CD4-positive, alpha-beta T cell treated with Interleukin-4 for 1 hour (primary cell): ENCODE measurements around the gene LAMP1.
"Not testable (repeated sequence)": the region's sequence is repeated elsewhere in the genome, so short reads cannot be mapped to it uniquely, and the experiment has no call there.

Experiments
- DNase-seq, 2 donors: peaks; one replicate each; pipeline ENCODE4 v3.0.0-alpha.2; 2020 to 2022

The LAMP1 gene

DNA sequence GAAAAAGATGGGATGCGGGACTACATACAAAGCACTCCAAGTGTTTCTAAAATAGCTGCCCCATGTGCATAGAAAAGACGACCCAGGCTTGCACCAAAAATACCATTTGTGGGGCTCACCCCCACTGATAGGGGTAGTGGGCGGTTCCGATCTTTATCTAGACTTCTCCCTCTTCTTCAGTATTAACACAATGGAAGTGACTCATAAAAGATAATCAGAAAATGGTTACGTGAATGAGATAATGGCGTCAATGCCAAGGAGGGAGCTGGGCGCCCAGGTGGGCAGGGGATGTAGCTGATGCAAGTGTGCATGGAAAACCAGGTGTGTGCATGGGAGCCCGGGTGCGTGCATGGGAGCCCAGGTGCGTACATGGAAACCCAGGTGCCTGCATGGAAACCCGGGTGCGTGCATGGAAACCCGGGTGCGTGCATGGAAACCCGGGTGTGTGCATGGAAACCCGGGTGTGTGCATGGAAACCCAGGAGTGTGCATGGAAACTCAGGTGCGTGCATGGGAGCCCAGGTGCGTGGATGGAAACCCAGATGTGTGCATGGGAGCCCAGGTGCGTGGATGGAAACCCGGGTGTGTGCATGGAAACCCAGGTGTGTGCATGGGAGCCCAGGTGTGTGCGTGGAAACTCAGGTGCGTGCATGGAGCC lies 32.7 kb downstream of the LAMP1 start:
- DNase-seq: no peak

DNA sequence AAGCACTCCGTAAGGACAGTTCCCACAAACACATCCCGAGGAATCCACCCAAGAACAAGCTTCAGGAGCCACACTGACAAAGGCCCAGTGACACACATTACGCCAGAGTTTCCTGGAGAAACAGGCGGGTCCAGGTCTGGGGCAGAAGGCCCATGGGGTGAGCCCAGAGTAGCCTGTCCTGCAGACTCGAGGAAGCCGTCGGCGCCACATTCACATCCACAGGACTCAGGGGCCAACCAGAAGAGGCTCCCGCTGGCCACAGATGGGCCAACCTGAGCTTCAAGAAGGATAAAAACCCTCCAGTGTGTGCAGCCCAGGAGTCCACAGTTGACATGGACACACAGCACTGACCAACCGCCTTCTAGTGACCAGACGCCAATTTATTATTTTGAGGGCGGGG lies 35.6 kb downstream of the LAMP1 start:
- no peak for DNase-seq

DNA sequence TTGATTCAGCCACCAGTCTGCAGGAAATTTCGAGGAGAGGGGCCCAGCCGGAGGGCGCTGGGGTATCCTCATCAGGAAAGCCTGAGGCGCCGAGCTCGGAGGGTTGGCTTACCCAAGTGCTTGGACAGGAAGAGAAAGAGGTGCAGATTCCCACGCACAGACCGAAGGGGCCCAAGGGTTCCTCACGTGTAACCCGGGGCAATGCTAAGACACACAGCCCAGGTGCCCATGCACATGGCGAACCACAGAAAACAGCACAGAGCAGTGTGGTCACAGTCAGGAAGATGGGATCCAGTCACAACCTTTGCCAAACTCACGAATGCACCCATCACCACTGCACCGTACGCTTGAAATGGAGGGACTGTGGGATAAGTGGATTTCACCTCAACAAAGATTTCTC lies 36.0 kb downstream of the LAMP1 start:
- no peak for DNase-seq

DNA sequence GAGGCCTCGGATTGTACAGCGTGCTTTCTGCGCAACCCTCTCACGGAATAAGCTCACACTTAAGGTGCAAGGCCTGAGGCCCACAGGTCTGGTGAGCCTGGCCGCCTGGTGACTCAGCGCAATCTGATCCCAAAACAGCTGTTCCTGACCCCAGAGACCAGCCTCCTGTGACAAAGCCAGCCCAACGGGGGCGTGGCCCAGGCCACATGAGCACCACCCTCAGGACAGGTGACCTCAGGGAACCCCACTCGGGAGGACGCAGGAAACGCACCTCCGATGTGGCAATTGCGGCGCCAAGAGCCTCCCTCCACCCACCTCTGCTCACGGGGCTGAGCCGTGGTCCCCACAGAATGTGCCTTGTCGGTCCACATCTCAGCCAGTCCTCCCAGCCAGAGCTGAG lies 40.5 kb downstream of the LAMP1 start:
- no peak for DNase-seq

DNA sequence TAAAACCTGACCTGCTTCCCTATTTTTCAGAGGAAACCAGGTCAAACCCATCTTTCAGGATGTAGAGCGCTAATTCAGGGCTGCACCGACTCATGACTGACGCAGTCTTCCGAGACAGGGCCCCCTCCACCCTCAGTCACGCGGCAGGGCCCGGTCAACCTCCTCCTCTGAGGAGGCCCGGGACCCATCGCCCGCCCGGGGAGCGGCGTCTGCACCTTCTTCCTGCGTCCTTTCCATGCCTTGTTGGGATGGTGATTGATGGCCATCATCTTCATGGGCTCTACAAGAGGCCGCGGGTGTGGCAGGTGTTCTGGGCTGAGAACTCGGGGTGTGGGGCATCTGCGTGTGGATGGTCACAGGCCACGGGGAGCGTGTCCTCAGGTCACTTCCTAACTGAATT lies 40.9 kb downstream of the LAMP1 start:
- no peak for DNase-seq

DNA sequence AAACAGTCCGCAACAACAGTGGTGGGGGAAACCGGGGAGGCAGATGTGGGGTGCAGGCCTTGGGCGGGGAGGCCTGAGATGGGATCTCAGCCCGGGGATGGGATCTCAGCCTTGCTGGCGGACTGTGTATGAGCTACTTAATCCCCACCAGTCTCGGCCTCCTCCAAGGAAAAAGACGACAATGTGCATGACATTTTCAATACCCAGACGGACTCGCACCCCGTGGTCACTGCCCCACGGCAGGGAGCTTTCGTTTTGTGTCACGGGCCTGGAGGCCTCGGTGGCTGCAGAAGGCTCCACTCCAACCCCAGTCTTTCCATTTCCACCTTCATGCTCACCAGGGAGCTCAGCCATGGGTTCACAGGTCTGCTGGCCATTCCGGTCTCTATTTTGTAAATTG lies 41.4 kb downstream of the LAMP1 start:
- no peak for DNase-seq

DNA sequence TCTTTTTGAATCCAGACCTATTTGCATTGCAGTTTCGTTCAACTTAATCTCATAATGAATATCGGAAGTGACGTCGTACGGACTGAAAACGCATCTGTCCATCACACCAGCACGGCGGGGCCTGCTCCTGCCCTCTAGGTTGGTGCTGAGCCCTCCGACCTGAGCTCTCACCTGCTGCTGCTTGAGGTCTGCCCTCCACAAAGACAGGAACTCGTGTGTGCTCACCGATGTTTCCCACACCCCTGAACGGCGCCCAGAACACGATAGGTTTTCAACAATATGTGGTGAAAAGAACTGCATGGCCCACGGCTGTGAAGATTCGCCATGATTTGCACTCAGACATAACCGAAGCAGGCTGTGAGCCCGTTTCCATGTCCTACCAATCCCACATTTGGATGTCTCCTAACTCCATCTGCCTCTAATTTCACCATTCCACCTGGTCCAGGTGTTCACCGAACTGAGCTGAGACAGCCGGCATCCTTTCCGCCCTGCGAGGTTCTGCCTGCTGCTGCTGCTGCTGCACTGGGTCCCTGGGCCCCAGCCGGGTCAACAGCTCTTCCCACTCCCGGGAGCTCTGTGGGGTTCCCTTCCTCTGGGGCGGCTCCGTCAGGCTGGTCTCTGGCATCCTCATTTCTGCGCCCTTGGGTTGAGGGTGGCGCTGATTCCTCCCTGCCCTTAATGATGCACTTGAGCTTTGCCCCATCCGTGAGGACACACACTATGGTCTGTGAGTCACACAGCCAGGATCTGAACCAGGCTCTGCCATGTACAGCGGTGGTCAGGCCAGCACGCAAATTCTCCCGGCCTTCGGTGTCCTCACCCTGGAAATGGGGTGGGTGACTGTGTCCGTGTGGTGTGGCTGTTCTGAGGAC lies 46.0 kb downstream of the LAMP1 start:
- no peak for DNase-seq

DNA sequence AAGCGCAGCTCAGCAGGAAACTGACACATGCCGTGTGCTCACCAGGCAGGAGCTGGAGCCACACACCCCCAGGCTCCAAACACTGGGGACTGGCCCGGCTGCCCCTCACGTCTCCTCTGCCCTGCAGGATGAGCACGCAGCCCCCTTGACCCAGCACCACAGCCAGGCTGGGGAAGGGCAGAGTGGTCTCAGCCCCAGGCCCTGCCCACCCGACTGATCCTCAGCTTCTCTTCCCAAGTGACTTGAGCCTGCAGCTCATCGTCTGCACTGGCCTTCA lies 46.6 kb downstream of the LAMP1 start:
- DNase-seq: no peak

DNA sequence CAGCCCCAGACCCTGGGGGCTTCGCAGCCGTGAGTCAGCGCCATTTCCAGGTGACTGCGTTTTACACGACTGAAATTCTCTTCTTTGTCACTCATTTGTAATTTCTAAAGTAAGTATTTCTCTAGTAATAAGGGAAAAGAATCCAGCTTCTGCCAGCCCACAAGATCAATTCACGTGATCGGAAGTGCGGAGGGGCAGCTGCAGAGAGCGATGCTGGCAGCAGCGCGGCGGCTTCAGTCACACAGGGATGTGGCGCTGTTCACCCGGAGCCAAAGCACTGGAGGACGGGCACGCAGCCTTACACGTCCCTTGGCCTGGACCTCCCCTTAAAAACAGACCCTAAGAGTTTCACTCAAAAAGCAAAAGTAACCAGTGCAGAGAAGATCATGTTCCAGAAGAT lies 48.4 kb downstream of the LAMP1 start:
- DNase-seq: no peak

DNA sequence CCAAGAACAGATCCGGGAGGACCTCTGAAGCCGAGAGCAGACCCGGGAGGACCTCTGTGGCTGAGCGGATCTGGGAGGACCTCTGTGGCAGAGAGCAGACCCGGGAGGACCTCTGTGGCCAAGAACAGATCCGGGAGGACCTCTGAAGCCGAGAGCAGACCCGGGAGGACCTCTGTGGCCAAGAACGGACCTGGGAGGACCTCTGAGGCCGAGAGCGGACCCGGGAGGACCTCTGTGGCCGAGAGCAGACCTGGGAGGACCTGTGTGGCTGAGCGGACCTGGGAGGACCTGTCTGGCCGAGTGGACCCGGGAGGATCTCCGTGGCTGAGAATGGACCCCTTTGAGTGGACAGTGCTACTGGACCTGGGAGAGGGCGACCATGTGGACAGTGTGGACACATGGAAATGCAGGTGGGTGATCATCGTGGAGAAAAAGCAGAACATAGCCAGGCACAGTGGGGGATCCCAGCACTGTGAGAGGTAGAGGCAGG lies 50.7 kb downstream of the LAMP1 start:
- not testable (repeated sequence) for DNase-seq

DNA sequence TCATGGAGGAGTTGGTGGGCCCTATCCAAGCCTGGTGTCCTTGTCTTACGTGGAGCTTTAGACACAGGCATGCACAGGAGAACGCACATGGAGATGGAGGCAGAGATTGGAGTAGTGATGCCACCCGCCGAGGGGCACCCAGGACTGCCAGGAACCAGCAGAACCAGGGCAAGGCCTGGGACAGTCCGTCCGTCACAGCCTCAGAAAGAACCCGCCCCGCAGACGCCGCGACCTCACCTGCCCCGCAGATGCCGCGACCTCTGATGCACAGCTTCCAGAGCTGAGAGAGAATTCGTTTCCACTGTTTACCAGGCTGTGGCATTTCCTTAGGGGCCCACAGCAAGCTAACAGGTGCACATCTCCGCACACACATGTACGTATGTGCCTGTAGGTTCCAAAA lies 51.6 kb downstream of the LAMP1 start:
- DNase-seq: no peak

DNA sequence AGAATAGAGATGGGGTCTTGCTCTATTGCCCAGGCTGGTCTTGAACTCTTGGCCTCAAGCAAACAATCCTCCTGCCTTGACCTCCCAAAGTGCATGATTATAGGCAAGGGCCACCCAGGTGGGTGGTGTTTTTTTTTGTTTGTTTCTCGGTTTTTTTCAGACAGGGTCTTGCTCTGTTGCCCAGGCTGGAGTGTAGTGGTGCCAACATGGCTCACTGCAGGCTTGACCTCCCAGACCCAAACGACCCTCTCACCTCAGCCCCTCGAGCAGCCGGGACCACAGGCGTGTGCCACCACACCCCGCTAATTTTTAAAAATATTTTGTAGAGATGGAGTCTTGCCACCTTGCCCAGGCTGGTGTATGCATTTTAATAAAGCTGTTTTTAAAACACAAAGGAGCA lies 52.0 kb downstream of the LAMP1 start:
- no peak for DNase-seq

DNA sequence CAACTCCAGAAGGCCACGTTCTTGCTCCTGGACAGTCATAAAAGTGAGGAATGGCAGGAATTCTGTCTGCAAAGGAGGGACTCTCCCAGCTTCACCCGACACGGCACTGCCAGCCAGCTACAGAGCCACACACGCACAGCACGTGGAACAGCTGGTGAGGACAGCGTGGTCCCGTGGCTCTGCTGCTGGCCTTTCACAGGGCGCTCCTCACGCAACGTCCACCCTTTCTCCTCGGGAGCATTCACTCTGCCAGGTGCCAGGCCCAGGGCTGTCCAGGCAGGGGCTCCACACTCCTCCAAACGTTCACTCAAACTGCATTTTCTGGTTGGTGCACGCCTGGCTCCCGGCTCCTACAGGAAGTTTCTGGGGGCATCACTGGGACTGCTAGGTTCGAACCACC lies 52.5 kb downstream of the LAMP1 start:
- DNase-seq: no peak

DNA sequence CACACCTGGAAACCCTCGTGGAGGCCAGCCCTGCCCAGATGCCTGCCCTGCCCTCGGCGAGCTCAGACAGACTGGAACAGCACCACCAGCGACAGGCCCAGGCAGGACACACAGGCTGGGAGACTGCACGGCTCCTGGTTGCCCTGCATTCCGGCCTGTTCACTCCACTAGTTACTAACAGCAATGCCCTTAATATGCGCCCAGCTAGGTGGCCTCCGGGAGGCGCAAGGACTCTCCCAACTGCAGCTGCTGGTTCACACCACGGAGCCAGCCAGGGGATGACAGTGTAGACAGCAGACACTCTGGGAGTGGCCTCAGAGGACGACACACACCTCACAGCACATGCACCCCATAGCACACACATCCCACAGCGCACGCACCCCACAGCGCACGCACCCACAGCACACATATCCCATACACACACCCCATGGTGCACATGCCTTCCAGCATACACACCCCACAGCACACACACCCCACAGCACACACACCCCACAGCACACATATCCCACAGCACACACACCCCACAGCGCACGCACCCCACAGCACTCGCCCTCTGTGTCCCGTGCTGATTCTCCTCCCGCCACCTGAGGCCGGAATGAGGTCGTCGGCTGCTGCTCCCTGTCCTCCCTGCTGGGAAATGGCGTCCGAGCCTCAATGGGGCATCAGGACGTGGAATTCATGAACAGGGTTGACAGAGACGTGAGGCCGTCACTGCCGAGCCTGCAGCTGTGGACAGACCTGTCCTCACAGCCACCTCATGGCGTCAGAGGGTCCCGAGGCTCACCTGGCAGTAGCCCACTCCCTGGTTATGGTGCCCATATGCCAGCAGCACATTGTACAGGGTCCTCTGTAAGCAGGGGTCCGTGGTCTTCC lies 53.3 kb downstream of the LAMP1 start:
- no peak for DNase-seq

DNA sequence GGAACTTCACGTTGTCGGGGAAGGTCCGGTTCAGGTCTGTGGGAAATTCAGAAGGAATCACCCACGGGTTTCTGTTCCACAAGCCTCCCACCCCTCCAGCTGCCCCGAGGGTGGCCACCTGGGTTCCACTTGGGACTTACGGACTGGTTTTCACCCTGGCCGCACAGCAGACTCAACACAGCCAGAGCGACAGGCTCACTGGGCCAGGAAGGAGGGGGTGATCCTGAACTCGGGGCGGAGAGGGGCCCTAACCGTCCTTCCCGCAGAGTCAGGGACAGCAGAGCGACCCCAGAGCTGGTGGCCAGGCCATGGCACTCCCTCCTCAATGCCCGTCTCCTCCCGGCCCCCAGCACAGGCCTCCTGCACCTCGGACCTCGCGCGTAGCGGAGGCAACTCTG lies 53.9 kb downstream of the LAMP1 start:
- no peak for DNase-seq

DNA sequence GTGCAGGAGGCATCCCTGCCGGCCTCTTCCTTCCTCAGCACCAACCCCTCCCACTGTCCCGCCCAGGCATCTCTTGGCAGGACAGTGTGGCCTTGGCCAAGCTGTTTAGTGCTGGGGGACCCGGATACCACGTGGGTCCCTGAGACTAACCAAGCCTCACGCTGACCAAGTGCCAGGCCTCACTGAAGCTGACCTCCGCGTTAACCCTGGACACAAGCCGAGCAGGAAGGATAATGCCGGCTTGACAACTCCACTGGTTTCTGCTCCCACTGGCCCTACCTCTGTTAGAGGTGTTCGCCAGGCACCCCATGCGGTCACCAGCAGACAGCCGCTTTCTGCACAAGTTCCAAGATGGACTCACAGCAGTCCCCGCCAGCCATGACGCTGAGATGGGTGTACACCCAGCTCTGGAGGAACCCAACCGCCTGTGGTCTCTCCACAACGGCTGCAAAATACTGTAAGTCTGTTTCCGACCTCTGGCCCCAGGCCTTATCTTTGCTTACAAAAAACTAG lies 54.5 kb downstream of the LAMP1 start:
- DNase-seq: no peak

DNA sequence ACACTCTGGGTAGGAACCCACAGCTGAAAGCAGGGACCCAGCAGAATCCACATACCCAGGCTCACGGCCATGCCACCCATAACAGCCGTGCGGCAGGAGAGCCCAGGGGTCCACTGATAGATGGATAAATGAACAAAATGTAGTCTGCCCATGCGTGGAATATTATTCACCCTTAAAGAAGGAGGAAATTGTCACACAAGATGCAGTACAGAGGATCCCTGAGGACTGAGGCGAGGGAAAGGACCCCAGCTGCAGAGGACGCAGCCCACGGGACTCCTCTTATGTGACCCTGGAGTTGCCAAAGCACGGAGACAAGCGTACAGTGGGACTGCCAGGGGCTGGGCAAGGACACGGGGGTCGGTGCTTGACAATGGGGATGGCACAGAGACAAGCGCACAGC lies 56.2 kb downstream of the LAMP1 start:
- no peak for DNase-seq

DNA sequence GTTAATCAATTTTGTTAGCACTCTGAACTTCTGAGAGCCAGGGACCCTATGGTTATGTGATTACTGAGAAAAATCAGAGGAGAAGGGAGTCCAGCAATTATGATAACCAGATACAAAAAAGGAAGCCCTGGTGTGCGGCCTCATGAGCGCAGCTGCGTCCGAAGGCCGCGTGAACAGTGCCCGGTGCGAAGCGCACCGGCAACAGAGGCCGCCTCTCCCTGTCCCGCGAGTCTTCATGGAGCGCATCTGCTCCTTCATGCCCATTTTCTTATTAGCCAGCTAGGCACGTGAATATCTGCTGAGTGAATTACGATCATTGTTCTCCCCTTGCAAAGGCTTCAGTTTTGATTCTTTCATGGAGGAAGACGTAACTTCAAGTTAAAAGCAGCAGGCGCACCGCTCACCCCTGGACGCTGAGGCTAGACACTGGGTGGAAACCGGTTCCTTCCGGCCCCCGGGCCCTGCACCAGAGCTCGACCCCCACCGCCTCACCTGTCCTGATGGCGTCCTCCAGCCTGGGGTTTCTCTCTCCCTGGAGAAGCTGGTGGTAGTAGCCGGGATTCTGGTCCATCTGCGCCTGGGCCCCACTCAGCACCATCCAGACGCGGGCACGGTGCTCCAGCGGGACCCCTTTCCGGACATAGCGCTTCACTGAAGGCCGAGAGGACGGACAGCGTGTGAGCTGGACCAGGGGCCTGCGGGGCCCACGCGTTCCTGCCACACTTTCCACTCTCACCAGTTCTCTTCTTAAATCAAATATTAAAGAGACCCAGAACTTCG lies 58.0 kb downstream of the LAMP1 start:
- no peak for DNase-seq

DNA sequence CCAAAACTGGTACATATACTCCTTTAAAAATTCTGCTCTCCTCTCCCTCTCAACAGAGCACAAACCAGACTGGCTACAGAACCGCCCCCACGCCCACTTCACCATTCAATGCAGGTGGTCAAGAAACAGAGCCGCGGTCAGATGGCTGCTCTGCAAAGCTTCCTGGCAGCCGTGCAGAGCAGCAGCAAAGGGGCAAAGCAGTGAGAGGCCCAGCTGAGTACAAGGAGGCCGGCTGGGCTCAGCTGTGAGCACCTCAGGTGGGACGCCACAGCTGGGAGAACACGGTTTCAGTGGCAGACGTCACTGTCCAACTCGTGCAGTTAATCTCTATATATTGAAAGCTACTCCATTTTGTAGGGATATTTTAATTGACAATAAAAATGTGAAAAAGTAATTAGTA lies 58.6 kb downstream of the LAMP1 start:
- no peak for DNase-seq

DNA sequence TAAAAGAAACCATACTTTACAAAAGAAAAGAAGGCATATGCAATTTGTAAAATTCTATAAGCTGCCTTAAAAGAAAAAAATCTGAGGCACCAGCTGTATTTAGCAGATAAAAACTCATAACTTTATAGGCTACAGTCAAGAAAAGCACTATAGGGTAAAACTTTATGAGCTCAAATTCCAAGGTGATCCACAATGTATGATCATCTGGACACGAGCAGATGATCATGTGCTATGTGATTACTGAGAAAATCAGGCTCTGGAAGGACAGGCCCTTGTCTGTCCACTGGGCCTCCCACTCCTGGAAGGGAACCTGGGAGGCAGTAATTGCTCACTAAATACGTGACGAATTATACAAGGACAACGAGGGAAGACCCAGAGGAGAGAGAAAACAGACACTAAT lies 59.6 kb downstream of the LAMP1 start:
- no peak for DNase-seq

DNA sequence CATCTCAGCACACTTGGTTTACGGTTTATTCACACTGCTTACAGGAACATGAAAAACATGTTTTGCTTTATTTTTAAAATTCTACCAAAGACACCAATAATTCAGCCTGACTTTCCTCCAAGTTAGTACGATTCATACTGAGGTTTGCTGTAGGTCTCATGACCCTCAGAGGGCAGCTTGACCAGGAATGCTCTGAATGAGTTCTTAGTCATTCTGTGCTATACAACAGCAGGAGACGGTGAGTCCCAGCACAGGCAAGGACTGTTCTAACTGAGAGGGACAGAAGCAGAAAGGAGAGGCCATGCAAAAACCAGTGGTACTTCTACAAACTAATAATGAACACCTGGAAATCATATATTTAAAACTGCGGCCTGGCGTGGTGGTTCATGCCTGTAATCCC lies 60.5 kb downstream of the LAMP1 start:
- no peak for DNase-seq

DNA sequence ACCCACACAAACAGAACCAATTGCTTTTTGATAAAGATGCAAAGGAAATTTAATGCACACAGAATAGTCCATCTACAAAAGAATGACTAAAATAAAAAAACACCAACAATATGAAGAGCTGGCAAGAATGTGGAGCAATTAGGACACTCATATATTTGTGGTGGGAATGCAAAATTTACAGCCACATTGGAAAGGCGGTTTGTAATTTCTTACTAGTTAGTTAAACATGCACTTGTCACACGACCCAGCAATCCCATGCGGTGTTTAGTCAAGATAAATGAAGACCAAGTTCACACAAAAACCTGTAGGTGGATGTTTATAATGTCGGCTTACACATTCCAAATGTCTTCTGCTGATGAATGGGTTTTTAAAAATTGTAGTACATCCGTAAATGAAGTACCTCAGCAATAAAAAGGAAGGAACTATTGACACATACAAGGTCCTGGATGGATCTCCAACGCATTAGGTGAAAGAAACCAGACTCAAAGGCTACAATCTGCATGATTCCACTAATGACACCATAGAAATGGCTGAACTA lies 61.7 kb downstream of the LAMP1 start:
- no peak for DNase-seq
